ENCODE data around the gene R3HDM4. TPM values are rescaled to one million over a fixed set of nuclear protein-coding genes. Genes with fewer than 3 reads are reported as not detected.
A peak's percentile ranks its signal among the peaks of the same experiment; 100 is the strongest.

The R3HDM4 gene
- total RNA-seq, 4 donors from 2014 or later: 23.7 to 44.9 (median 32.9) TPM

DNA sequence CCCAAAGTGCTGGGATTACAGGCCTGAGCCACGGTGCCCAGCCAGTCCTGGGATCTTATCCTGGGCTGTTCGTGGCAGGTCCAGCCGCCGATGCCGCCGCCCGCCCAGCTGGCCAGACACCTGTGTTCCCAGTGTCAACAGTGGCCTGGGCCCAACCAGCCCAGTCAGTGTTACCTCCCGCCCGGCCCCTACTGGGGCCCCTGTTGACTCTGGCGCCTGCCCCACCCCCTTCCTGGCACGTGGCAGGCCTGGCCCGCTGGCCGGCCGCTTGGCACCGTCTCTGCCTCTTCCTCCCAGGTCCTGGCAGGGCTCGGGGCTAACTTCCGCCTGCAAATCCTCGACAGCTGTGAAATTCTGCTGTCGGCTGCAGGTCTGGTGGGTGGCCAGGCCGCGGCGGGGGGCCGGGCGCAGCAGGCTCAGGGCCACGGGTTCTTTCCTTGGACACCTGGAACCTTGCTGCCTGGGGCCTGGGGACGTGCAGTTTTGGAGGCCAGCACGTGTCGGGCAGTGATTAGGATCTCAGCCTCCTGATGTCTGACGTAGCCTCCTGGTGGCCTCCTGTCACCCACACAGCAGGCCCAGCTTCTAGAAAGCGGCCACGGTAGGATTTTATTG, 22.0 kb upstream of the R3HDM4 start:
- WGBS, 2 donors (ENCODE audit: low coverage in 1 of 2): 4 to 17% methylated on average over 6 to 9 of the region's 31 CpGs
- H3K4me3 ChIP-seq: no peak overlapping the region

DNA sequence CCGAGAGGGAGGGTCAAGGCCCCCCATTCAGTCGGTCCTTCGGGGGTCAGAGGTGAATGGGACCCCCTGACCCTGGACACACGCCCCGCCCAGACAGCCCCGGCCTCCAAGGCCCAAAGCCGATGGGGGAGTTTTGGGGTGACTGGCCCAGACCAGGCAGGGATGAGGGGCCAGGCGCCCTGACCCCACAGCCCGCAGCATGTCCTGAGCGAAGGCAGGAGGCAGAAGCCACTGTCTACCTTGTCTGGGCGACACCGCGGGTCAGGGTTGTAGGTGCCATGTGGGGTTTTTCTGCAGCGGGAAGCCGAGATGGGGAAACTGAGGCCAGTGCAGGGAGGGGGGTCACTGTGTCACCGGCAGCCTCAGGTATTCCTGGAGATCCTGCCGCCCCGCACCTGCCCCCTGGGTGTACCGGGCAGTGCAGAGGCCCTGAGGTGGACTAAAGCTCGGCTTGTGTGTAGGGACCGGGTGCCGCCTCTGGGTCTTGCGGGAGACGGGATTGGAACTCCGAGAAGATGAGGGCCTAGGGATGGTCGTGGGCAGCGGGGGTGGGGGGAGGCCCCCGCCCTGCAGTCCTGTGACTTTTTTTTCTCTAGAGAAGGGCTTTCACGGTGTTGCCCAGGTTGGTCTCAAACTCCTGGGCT, 21.3 kb upstream of the R3HDM4 start:
- H3K27me3 ChIP-seq: no peaks in the 10 kb centered on the region
- H3K36me3 ChIP-seq: peaks cover 0 to 9% of the 10 kb centered on the region in 2 donors
- 80% methylated on average over 9 of the region's 29 CpGs; no CpG with 5 or more reads in 1 of the 2 donors for WGBS, 2 donors (ENCODE audit: low coverage in 1 of 2)
- peaks cover 0 to 45% (median 30%) of the 10 kb centered on the region in 3 donors for H3K4me1 ChIP-seq
- no peaks in the 10 kb centered on the region for H3K9me3 ChIP-seq
- TF ChIP-seq, protein P1, sequence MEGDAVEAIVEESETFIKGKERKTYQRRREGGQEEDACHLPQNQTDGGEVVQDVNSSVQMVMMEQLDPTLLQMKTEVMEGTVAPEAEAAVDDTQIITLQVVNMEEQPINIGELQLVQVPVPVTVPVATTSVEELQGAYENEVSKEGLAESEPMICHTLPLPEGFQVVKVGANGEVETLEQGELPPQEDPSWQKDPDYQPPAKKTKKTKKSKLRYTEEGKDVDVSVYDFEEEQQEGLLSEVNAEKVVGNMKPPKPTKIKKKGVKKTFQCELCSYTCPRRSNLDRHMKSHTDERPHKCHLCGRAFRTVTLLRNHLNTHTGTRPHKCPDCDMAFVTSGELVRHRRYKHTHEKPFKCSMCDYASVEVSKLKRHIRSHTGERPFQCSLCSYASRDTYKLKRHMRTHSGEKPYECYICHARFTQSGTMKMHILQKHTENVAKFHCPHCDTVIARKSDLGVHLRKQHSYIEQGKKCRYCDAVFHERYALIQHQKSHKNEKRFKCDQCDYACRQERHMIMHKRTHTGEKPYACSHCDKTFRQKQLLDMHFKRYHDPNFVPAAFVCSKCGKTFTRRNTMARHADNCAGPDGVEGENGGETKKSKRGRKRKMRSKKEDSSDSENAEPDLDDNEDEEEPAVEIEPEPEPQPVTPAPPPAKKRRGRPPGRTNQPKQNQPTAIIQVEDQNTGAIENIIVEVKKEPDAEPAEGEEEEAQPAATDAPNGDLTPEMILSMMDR (IDR thresholded peaks at IDR 0.05): no peak
- TF ChIP-seq POLR2A (IDR thresholded peaks at IDR 0.05) (no peak), POLR2AphosphoS5 (IDR thresholded peaks at IDR 0.05) (no peak), EP300 (IDR thresholded peaks at IDR 0.05) (no peak)
- no peak for ATAC-seq
- H3K4me3 ChIP-seq: no peak overlapping the region
- H3K27ac ChIP-seq: peak overlapping the region in 3 of 4 donors; percentile 80 to 81 (median 81)

More for the DNA sequence above, 22.0 kb upstream of the R3HDM4 start:
- no peaks in the 10 kb centered on the region for H3K27me3 ChIP-seq
- H3K4me1 ChIP-seq: peaks cover 0 to 47% (median 30%) of the 10 kb centered on the region in 3 donors
- TF ChIP-seq POLR2AphosphoS5 (IDR thresholded peaks at IDR 0.05) (peak; percentile 93), EP300 (IDR thresholded peaks at IDR 0.05) (no peak), POLR2A (IDR thresholded peaks at IDR 0.05) (no peak)
- TF ChIP-seq, protein P1 (IDR thresholded peaks at IDR 0.05): peak in 1 of 4 experiments; percentile 15
- H3K36me3 ChIP-seq: peaks cover 0 to 2% of the 10 kb centered on the region in 2 donors
- peak; percentile 90 for ATAC-seq
- peak overlapping the region in 3 of 4 donors; percentile 80 to 81 (median 81) for H3K27ac ChIP-seq
- no peaks in the 10 kb centered on the region for H3K9me3 ChIP-seq

DNA sequence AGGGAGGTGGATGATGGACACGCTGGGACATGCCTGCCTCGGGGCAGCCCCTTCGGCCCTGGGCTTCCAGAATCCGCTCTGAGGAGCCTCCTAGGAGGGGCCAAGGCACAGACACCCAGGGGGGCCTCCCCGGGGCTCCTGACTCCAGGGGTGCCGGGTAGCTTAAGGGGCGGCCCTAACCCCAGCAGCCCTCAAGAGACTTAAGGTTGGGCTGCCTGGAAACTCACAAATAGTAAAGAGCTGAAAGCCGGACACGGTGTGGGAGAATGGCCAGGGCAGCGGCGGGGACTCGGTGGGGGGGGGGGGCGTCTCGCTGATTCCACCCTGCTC, 20.5 kb upstream of the R3HDM4 start:
- no peak for ATAC-seq

DNA sequence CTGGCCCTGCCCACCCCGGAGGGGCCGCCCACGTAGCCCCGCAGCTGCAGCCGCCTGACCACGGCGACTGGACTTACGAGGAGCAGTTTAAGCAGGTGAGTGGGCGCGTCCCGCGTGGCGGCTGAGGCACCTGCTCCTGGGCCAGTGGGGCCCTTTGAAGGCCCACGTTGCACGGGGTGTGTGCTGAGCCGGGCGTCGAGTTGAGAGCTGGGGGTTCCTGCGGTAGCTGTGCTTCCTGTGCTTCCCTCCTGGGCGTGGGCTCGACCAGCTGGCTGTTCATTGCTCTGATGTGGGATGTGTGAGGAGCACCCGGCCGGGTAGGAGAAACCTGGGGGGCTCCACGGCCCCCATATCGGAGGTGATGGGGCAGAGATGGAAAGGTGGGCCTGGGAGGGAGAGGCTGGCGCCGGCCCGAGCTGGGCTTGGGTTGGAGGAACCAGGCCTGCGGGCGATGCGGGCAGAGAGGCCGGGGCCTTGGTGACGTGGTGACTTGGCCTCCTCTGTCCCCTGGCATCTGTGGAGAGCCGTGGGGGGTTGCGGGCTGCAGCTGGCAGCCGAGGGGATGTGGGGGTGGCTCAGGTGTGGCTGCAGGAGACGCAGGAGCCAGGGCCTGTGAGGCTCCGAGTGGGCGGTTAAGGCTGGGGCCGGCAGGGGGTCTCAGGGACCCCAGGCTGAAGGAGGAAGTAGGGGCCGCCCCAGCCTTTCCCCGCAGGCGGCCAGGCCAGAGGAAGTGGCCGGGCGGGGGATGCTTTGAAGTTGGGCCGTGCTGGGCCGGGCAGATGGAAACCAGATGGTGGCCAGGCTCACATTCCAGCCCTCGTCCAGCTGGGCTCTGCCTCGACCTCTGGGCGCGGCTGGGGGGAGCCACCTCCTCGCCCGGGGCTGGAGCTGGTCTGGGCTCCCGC, 19.9 kb upstream of the R3HDM4 start:
- Histone ChIP-seq H3K27me3 (no peaks in the 10 kb centered on the region), H3K9me3 (no peaks in the 10 kb centered on the region), H3K4me1 (peaks cover 0 to 51% (median 30%) of the 10 kb centered on the region in 3 donors), H3K27ac (peak overlapping the region in 3 of 4 donors; percentile 80 to 81 (median 81)), H3K4me3 (peak overlapping the region in 1 of 2 donors; percentile 16), H3K36me3 (peaks cover 0 to 15% of the 10 kb centered on the region in 2 donors)
- TF ChIP-seq EP300 (IDR thresholded peaks at IDR 0.05) (no peak), POLR2AphosphoS5 (IDR thresholded peaks at IDR 0.05) (peak; percentile 93), POLR2A (IDR thresholded peaks at IDR 0.05) (no peak)
- TF ChIP-seq, protein P1 (IDR thresholded peaks at IDR 0.05): peak in 1 of 4 experiments; percentile 14
- peak; percentile 87 for ATAC-seq
- 20 to 64% methylated on average over 2 to 7 of the region's 54 CpGs for WGBS, 2 donors (ENCODE audit: low coverage in 1 of 2)

More for the DNA sequence above, 20.5 kb upstream of the R3HDM4 start:
- H3K36me3 ChIP-seq: peaks cover 0 to 15% of the 10 kb centered on the region in 2 donors
- peak overlapping the region in 3 of 4 donors; percentile 80 to 81 (median 81) for H3K27ac ChIP-seq
- no peaks in the 10 kb centered on the region for H3K9me3 ChIP-seq
- H3K4me3 ChIP-seq: peak overlapping the region in 1 of 2 donors; percentile 16
- no peaks in the 10 kb centered on the region for H3K27me3 ChIP-seq
- H3K4me1 ChIP-seq: peaks cover 0 to 45% (median 30%) of the 10 kb centered on the region in 3 donors
- TF ChIP-seq, protein P1 (IDR thresholded peaks at IDR 0.05): no peak
- no peak for TF ChIP-seq EP300 (IDR thresholded peaks at IDR 0.05)
- no peak for TF ChIP-seq POLR2A (IDR thresholded peaks at IDR 0.05)
- 9% methylated on average over 4 of the region's 14 CpGs; no CpG with 5 or more reads in 1 of the 2 donors for WGBS, 2 donors (ENCODE audit: low coverage in 1 of 2)

Data from gastroesophageal sphincter (tissue), 4 donors.